NCI-H2227 (cell line): Measurements from ENCODE around the gene PRDX3.
A peak's percentile ranks its signal among the peaks of the same experiment; 100 is the strongest.

Experiments used
- DNase-seq: peaks from one replicate; lab custom pipeline; 2025; ENCODE audit not compliant: unreplicated experiment; lab: John Stamatoyannopoulos, UW

PRDX3 gene

DNA sequence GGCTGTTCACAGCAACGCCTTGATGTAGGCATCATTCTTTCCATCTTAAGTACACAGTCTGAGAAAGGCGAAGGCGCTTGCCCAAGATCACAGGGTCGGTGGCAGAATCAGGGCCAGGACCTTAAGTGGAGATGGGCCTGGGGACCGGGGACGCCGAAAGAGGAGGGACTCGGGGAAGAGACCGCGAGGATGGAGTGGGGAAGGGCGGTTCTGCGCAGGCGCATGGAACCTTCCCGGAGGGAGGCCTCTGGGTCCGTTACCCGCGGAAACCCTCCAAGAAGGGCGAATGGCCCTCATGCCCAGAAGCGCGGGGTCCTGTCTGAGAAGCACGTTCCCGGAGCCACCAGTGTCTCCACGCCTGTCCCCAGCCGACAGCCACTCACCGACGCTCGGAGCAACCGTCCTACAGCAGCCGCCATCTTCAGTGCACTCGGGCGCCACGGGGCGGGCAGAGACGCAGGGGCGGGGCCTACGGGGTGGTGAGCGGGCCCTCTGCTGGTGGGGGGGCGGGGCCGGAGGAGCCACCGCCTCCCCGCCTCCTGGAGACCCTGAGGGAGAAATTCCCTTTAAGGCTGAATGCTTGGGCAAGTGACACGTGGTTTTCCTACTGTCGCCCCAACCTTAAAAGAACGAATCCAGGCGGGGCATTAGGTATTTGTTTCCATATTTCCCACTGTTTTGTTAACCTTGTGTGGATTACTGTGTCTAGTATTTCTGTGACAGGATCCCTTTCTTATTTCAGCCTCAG is at the start of gene PRDX3:
PRDX3 (minus strand) TSS at position 441 of the 748 bp plus-strand sequence; CDS start at position 419, 22 bp downstream.
- DNase-seq: peak; percentile 93

DNA sequence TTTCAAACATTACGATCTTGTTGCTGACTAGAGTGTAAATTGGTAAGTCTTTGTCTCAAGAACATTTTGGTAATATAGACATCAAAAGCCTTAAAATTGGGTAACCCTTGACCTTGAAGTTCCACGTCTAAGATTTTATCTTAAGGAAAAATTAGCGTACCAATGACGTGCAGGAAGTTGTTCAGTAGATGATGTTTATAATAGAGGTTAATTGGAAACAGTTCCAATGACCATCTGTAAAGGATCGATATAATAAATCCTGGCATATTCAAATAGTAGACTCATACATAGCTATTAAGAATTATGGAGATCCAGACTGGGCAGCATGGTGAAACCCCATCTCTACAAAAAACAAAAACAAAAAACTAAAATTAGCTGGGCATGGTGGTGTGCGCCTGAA is 49.2 kb upstream of the PRDX3 start:
- DNase-seq: no peak

- no peak for DNase-seq
These were observed 46.6 kb upstream of the PRDX3 start for GRCh38 chr10:119225083-119225658.

DNA sequence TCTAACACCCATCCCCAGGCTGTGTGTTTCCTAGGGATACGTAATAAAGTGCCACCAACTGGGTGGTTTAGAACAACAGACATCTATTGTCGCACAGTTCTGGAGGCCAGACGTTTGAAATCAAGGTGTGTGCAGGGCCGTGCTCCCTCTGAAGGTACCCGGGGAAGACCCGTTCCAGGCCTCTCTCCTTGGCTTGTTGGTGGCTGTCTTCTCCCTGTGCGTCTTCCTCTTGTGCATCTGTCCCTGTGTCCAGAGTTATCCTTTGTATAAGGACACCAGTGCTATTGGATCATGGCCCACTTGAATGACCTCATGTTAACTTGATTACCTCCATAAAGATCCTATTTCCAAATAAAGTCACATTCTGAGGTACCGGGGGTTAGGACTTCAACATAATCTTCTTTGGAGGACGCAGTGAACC is 44.4 kb upstream of the PRDX3 start:
- no peak for DNase-seq

DNA sequence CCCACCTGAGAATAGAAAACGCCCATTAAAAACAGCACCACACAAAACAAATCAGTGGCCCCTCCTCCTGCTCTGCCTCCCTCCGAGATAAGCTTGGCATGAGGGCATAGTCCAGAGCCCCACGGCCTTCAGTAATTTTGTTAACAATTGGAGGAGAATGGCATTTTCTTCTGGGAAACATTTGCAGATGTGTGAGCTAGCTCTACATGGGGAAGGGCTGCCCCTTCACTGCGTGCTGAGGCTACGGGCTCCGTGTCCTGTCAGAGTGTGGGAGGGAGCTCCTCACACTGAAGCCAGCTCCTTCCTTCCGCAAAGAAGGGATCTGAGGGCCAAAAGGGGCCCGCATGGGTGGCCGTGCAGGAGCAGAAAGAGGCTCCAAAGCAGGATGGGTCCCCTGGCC is 43.9 kb upstream of the PRDX3 start:
- no peak for DNase-seq

GRCh38 chr10:119221666-119222065 is 43.1 kb upstream of the PRDX3 start:
- no peak for DNase-seq

DNA sequence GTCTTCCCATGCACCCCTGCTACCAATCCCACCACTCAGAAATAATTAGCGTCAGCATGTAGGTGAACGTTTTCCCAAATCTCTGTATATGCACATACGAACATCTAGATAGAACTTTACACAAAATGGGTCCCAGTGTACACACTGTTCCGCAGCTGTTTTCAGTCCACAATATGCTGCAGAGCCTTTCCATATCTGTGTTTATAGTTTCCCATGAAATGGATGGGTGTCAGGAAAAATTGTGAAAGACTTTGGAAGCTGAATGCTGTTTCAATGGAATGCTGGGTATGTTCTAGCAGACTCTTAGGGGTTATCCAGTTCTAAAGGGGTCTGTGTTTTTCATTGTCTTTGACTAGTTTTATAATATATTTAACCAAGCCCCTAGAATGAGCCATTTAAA is 42.6 kb upstream of the PRDX3 start:
- DNase-seq: no peak

DNA sequence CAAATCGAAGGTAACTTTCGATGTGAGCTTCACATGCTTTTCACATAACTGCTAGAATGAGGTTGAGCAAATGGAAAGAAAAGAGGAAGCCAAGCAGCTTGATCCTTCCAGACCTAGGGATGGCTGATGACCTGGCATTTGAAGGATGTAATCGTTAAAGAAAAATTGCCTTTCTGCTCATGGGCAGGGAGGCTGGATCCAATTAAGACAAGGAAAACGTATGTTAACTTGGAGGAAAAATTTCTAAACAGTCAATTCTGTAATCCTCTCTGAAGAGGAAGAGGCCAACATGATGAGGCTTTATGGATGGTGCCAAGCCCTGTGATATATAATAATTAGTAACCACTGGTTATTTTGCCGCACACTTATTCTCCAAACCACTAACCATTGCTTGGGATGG is 41.3 kb upstream of the PRDX3 start:
- no peak for DNase-seq

DNA sequence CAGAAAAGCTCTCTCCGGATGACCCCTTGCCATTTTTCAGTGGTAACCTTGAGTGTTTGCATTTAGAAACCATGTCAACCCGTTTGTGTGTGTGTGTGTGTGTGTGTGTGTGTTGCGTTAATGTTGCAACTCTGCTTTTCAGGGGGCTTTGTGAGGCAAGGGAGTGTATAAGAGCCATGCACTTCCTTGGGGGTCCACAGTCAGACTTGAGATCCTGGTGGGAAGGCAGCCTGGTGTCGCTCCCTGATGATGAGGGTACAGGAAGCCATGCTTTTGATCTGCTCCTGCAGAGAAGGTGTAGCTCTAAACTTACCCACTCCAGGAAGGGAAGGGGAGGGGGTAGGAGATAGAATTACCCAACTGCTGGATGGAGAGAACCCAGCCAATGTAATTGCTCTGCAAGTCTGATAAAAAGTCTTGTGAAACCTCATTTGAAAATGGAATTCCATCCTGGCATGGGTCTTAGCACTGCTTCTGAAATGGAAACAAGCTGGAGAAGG is 39.4 kb upstream of the PRDX3 start:
- DNase-seq: no peak

GRCh38 chr10:119217401-119217800 is 38.8 kb upstream of the PRDX3 start:
- no peak for DNase-seq

GRCh38 chr10:119216127-119216526 is 37.5 kb upstream of the PRDX3 start:
- no peak for DNase-seq

- no peak for DNase-seq
These were observed 36.8 kb upstream of the PRDX3 start for GRCh38 chr10:119215371-119215770.

DNA sequence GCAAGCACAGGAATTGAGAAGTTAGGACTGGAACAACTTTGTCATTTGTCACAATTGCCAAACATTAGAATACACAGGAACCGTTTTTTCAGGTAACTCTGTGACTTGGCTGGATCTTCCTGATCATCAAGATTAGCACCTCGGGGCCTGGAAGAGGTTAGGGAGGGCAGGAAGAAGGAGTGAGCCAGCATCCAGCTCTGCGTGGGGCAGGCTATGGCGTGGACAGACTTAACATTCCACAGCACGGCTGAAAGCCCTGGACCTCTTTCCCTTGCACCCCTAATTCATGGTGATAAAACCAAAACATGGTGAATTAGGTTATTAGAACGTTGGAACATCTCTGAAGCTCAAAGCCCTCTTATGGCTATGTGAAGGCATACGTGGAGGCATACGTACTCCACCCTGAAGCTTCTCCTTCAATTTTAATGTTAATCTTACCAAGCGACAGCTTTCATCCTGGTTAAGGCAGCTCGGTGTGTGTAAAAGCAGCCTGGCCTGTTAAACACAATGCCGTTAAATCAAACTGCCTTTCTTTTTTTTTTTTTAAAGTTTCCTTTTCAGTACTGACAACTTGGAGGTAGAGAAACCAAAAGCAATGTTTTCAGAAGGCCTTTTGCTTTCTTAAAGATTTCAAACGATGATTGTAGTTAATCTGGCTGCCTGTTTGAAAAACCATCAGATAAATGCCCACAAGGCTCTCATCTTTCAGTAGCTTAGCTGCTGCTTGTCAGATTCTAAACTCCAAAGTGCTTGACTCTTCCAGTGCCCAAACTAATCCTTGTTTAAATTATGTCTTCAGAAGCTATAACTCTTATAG is 33.2 kb upstream of the PRDX3 start:
- DNase-seq: no peak

- DNase-seq: no peak
These were observed 32.6 kb upstream of the PRDX3 start for GRCh38 chr10:119211176-119211575.

- DNase-seq: no peak
These were observed 32.0 kb upstream of the PRDX3 start for GRCh38 chr10:119210633-119211032.

- no peak for DNase-seq
These were observed 31.2 kb upstream of the PRDX3 start for GRCh38 chr10:119209736-119210355.

- DNase-seq: peak; percentile 47
These were observed 30.6 kb upstream of the PRDX3 start for GRCh38 chr10:119209035-119209735.

DNA sequence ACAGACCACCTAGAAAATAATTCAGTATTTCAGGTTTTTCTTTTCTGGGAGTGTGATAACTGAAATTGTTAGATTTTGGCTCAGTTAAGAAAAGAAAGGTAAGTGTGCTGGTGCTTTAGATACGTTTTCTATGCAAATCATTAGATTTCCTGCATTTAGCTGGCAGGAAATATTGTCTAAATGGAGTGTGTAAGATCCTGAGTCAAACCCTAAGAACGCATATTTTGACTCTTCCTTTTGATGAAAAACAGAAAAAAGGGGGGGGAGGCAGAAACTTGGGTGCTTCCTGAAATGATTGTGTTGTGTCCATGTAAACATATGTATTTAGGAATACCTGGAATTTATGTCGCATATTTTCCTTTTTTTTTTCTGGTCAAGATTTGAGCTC is 29.9 kb upstream of the PRDX3 start:
- DNase-seq: no peak

DNA sequence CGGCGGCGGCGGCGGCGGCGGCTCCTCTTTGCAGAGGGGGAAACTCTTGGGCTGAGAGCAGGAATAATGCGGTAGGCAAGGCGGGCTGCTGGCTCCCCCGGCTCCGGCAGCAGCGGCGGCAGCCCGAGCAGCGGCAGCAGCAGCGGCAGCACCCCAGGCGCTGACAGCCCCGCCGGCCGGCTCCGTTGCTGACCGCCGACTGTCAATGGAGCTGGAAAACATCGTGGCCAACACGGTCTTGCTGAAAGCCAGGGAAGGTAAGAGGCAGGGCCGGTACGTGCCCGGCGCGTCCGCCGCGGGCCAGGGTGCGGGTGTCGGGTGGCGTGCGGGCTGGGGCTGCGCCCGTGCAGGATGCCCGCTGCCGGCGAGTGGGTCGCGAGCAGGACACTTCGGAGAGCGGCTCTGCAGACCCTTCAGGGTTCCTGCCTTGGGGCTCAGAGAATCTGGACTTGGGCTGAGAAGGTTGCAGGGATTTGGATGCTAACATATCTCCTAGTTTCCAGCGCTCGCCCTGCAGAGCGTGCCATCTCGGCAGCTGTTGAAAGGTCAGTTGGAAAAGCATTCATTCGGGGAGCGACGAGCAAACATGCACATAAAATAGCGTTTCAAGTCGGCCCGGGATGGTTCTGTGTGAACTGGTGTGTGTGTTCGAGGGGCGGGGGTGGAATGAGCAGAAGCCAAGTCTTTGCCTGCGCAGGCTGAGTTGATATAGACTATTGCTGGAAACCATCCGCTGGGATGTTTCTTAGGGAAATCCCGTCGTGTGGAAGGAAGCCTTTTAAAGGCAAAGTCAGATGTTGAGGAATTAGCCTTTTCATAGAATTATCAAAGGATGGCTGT is 29.3 kb upstream of the PRDX3 start:
- DNase-seq: peak; percentile 33

GRCh38 chr10:119207366-119207666 is 28.7 kb upstream of the PRDX3 start, which contains the start of gene GRK5:
Gene GRK5 (plus strand): TSS chr10:119207571. CDS start chr10:119207918, 347 bp downstream.
- DNase-seq: peak; percentile 95
